Stimulated activated CD8-positive, alpha-beta memory T cell treated with anti-CD3 and anti-CD28 coated beads, Interleukin-15, amount 100 ng/mL, for 1 hour (primary cell): ENCODE data around the gene TMUB1.

Experiments
- DNase-seq: peaks from one replicate; pipeline ENCODE4 v3.0.0-alpha.2; 2020; ENCODE audit warnings: low read depth

Gene TMUB1

GRCh38 chr7:151103973-151104372 is 20.7 kb upstream of the TMUB1 start:
- no peak for DNase-seq

DNA sequence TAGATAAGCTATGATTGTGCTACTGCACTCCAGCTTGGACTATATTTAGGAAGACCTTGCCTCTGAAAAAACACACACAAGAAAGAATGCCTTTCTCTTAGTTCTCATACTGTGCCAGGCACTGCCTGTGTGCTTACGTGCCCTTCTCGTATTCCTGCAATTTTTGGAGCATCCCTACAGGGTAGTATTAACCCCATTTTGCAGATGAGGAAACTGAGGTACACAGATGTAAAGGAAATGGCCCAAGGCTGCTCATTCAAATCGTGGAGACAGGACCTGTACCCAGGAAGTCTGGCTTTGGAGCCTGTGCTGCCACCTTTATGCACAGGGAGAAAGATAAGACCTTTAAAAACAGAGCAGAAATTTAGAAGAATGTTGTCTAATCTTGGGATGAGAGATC is 19.7 kb upstream of the TMUB1 start:
- DNase-seq: no peak

DNA sequence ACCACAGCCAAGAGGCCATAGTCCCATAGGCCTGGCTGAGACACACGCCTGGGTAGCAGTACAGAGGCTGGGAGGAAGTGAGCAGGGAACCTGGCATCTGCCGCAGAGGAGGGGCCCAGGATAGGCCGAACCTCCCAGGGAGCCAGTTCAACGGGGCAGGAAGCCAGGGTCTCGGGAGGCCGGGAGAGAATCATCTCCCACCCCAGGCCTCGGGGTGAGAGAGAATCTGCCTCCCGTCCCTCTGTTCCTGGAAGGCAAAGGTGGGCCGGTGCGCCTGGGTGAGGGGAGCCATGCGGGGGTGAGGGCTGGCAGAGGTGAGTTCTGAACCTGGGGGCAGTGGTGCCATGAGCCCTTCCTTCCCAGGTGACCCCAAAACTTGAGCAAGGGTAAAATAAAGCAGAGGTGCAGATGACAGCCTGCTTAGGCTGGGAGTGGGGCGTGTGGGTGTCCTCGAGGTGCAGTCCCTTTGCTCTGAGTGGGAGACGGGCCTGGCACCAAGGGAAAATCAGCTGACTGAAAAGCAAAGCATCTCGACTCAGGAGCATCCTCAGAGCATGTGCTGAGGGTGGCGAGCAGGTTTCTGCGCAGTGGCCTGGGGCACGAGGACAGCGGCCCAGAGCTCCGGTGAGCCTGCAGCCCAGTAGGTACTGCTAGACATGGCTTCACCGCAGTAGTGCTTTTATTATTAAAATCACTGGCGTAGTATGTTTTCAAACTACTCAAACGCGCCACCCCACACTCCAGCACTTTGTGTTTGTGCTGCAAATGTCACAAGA is 18.5 kb upstream of the TMUB1 start:
- no peak for DNase-seq

- DNase-seq: no peak
These were observed 17.6 kb upstream of the TMUB1 start for GRCh38 chr7:151100921-151101320.

GRCh38 chr7:151099486-151100211 is 16.4 kb upstream of the TMUB1 start:
- DNase-seq: no peak

GRCh38 chr7:151095828-151096475 is 12.7 kb upstream of the TMUB1 start:
- DNase-seq: no peak

DNA sequence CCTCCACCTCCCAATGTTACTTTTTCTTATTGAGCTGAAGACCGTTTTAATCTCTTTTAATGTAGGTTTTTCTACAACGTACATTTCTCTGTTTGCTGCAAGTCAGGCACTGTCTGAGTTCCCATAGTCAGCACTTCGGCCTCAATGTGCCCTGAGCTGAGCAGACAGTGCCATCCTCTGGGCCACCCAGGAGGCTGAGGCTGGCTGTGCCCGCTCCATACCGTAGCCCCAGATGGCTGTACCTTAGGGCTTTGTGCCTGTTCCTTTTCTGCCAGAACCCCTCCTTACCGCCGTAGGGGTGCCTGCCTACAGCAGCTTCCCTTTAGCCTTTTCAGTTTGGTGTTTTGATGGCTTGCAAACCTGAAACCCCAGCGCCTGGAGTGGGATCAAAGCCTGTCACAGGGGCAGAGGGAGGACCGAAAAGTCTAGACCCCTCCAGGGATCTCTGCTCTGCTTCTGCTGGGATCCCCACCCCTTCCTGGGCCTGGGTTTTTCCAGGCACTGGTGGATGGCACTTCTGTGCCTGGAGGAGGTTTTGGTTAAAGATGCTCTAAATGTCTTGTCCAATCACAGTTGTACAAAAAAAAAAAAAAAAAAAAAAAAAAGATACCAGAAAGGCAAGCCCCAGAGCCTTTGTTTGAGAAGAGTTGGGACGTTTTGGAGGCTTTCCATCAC is 12.0 kb upstream of the TMUB1 start:
- no peak for DNase-seq

GRCh38 chr7:151094675-151095074 is 11.4 kb upstream of the TMUB1 start:
- no peak for DNase-seq

DNA sequence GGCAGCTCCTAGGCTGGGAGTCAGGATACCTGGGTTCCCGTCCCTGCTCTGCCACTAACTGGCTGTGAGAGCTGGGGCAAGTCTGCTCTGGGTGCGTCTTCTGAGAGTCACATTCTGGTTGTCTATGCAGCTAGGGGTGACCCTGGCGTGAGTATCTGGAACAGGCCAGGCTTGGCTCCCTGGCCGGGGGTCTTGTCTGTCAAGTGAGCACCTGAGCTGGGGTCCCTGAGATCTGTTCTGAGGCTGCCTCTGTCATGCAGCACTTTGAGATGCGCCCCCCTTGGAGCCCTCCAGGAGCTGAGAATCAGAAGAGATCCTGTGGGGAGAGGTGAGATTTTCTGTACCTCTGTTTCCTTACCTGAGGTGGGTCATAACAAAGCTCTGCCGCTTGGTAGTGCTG is 10.5 kb upstream of the TMUB1 start:
- no peak for DNase-seq

DNA sequence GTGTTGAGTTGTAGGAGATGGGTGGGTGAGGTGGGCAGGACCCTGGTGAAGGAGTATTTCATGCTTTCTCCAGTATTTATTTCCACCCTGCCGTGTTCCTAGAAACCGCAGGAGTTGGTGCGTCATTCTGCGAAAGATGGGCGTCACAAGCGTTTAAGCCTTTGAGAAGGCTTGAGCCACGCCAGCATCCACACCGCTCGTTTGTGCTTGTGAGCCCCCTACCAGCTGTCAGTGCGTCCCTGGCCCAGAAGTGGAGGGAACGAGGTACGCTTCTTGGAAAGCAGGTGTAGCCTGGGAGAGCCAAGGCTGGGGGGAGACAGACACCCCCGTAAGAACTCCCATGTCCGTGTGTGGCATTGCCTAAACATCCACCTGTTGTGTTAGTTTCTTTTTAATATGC is 8.7 kb upstream of the TMUB1 start:
- no peak for DNase-seq

- no peak for DNase-seq
These were observed 8.1 kb upstream of the TMUB1 start for GRCh38 chr7:151091431-151091830.

- no peak for DNase-seq
These were observed 7.7 kb upstream of the TMUB1 start for GRCh38 chr7:151091003-151091402.

DNA sequence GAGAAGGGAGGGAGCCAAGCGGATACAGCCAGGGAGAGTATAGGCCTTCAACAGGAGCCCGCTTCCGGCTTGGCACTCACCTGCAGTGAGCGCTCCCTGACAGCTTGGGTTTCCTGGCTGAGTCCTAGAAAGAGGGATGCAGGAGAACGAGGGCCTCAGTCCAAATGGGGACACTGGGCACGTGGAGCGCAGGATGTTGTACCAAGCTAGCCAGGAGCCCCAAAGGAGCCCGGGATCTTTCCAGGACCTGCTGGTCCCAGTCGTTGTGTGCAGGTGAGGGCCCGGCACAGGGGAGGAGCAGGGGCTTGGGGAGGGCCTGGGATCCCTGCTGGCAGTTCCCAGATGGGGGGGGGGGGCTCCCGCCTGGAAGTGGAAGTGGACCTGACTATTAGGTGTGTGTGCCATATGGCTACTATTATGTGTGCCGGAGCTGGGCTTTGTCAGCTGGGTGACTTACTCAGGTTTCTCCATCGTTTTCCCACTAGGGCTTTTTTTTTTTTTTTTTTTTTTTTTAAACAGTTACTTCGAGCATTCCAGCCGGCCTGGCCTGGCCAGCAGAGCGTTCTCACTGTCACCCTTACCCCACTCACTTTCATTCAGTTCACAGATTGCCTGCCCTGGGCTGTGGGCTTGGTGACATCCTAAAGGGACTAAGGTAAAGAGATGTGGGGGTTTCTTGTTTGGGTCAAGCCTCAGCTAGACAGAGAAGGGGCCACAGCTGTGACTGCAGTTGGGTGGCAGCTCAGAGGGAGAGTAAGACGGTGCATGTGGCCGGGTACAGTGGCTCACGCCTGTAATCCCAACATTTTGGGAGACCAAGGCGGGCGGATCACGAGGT is 6.8 kb upstream of the TMUB1 start:
- no peak for DNase-seq

GRCh38 chr7:151088856-151089699 is 5.8 kb upstream of the TMUB1 start:
- no peak for DNase-seq

DNA sequence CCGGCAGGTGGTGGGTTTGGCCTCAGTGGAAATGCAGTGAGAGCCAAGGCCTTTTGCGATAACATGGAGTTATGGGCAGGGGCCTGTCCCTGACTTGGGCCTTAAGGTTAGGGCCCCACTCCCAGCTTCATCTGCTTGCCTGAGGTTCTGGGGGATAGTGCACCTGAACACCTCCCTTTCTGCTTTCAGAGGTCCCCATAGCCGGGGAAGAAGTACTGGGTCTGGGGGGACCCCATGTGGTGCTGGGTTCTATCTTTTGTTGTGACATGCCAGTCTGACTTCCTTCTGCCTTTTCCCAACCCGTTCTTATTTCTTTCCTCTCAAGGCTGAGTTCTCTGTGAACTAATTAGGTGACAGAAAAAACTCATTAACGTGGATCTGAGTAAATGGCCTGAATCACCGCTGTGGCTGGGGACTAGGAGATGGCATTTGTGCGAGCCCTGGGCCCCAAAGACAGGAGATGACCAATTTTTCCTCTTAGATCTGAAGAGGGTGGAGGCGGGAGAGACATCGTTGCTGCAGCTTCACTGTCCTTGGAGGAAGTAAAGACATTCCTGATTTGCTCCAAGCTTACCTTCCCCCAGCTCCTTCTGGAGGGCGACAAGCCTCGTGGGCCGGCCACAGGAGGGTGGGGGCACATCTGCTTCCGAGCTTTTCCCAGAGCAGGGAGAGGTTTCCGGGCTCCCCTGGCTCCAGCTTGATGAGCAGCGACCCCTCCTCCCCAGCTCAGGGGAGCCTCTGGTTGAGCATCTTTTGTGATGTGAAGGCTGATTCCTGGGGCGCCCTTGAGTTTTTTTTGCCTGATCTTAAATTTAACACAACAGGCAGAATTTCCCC is 4.9 kb upstream of the TMUB1 start:
- DNase-seq: no peak

DNA sequence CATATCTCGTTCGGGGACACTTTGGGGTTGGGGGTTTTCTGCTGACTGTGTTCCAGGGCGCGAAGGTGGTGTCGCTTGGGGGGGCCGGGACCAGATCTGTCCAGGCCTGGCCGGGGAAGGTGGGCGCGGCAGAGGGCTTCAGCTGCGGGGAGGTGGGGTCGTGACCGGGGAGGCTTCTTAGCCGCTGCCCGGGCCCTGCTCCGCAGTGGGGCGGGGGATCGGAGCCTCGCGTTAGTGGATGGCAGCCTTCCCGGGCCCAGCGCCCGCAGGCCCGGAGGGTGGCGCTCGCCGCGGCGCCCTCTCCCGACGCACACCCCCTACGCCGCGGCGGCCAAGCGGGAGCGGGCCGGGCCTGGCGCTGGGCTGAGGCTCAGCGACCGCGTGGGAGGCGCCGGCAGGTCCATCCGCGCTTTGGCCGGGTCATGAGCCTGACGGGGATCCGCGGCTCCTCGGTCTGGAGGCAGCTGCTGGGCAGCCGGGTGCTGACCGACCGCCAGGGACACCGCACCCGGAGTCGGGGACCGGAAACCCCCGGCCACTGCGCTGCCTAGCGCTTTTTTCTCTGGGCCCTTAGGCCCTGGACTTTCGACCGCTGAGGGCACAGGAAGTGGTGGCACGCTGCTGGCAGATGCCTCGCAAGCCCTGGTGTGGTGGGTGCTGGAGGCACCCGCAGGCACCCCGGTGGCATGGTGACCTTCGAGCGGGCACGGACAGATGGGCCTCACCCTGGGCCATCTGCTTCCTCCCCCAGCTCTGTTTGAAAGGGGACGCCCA is 4.1 kb upstream of the TMUB1 start:
- DNase-seq: no peak

GRCh38 chr7:151086802-151087244 is 3.5 kb upstream of the TMUB1 start:
- DNase-seq: no peak

GRCh38 chr7:151085691-151086620 is 2.7 kb upstream of the TMUB1 start, which contains the start of gene AGAP3:
Gene AGAP3 (plus strand): TSS chr7:151086475. CDS start chr7:151086742, 267 bp downstream.
- no peak for DNase-seq
